Measurements from ENCODE around the gene CNOT6L.
"Not testable (repeated sequence)": the region's sequence is repeated elsewhere in the genome, so short reads cannot be mapped to it uniquely, and the experiment has no call there.

CNOT6L gene

GRCh38 chr4:77819843-77820648, 878 bp upstream of the CNOT6L start:
- DNase-seq: peak; percentile 88

- no peak for DNase-seq
These were observed 255 bp upstream of the CNOT6L start for GRCh38 chr4:77819404-77819842.

- DNase-seq: no peak
These were observed 1.0 kb downstream of the CNOT6L start for GRCh38 chr4:77818073-77818601.

- no peak for DNase-seq
These were observed 1.7 kb downstream of the CNOT6L start for GRCh38 chr4:77817304-77818072.

- no peak for DNase-seq
These were observed 2.6 kb downstream of the CNOT6L start for GRCh38 chr4:77816546-77816945.

DNA sequence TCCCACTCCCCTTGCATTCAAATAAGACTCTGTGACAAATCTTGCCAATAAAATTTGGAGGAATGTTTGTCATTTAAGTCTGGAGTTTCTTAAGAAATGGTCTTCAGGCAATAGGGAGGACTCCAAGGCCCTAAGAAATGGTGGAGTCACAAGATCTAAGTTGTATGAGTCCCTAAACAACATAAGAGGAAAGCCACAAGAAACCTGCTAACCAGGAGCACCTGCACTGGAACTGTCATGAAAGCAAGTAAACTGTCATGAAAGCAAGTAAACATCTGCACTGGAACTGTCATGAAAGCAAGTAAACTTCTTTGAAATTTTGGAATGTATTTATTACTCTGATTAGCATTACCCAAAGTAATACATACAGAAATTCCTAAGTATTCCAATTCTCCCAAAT, 3.5 kb downstream of the CNOT6L start:
- DNase-seq: no peak

GRCh38 chr4:77805840-77806239, 13.3 kb downstream of the CNOT6L start:
- no peak for DNase-seq

DNA sequence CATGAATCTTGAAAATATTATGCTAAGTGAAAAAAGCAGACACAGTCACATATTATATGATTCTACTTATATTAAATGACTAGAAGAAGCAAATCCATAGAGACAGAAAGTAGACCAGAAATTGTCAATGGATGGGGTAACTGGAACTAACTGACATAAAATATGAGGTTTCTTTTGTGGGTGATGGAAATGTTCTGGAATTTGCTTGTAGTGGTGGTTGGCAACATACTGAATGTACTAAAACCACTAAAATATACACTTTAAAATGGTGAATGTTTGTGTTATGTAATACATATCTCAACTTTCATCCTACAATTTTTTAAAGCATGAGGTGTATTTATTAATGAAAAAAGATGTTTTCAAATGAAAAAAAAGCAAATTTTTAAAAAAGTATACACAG, 14.7 kb downstream of the CNOT6L start:
- DNase-seq: no peak

- no peak for DNase-seq
These were observed 16.8 kb downstream of the CNOT6L start for GRCh38 chr4:77802402-77802801.

DNA sequence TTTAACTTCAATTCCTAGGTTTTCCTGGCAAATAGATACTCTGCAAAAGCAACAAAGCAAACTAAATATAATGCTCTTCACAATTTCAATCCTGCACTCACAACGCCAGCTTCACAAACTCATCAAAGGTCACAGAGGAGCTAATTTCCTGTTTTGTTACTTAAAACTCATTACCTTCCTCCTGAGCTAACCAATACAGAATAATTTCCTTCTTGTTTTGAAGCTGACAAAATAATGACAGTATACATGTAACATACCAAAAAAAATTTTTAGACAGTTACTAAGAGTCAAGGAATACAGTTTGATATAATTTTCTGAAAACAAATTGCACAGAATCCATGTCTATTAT, 17.9 kb downstream of the CNOT6L start:
- no peak for DNase-seq

DNA sequence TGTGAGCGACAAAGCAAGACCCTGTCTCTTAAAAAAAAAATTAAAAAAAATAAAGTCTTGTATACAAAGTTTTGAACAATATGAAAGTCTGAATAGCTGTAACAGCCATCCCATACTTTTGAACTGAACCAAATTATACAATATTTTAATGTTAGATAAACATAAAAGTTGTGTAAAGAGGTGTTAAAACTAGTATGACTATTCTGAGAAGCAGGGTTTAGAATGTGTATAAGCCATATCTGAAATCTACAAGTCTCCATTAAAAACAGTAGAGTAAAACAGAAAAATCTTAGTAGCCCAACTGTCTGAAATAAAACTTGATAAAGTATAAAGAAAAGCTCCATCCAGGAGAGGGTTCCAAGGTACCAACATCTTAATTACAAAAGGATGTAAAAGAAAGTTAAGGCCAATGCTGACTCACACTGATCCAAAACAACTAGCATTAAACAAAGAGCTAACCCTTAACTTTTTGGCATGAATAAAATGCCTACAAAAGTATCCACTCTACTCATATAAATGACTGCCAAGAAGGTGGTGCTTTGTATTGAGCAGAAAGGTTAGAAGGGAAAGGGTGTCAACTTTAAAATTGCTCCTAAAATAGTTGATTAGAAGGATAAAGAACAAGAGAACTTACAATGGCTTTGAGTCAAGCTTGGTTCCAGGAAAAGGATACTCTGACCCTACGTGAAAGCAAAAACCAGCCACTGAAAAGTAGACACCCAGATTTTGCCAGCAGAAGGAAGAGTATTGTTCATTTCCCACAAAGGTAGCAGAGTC, 18.5 kb downstream of the CNOT6L start:
- no peak for DNase-seq

- DNase-seq: no peak
These were observed 19.1 kb downstream of the CNOT6L start for GRCh38 chr4:77800077-77800476.

GRCh38 chr4:77798385-77798784, 20.8 kb downstream of the CNOT6L start:
- no peak for DNase-seq

- DNase-seq: no peak
These were observed 21.9 kb downstream of the CNOT6L start for GRCh38 chr4:77797239-77797638.

DNA sequence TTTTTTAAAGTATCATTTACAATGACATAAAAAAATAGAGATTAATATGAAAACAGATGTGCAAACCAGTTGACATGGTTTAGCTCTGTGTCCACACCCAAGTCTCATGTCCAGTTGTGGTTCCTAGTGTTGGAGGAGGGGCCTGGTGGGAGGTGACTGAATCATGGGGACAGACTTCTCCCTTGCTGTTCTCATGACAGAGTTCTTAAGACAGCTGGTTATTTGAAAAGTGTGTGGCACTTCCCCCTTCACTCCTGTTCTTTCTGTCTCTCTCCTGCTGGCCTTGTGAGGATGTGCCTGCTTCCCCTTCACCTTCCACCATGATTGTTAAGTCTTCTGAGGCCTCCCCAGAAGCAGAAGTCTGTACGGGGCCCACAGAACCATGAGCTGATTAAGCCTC, 23.8 kb downstream of the CNOT6L start:
- no peak for DNase-seq

DNA sequence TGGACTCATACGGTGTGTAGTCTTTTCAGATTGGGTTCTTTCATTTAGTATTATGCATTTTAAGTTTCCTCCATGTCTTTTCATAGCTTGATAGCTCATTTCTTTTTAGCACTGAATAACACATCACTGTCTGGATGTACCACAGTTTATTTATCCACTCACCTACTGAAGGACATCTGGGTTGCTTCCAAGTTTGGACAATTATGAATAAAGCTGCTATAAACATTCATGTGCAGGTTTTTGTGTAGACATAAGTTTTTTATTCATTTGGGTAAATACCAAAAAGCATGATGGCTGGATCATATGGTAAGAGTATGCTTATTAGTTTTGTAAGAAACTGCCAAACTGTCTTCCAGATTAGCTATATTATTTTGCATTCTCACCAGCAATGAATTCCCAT, 29.0 kb downstream of the CNOT6L start:
- DNase-seq: no peak

DNA sequence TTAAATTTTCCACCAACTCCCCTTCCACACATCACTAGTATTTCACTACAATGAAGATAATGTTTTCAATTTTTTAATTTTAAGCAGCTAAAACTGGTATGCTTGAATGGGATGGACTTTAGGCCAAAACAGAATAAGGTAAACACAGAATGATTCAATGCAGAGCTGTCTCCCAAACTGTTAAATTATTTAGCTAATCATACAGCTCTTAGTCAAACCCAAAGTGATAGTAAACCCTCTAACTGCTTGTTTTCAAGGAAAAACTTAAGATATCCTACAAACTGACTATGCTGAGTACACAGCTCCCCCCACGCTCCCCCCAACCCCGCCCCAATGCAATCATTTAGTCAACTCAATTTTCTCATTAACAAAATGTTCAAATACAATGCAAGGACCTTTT, 30.2 kb downstream of the CNOT6L start:
- DNase-seq: no peak

DNA sequence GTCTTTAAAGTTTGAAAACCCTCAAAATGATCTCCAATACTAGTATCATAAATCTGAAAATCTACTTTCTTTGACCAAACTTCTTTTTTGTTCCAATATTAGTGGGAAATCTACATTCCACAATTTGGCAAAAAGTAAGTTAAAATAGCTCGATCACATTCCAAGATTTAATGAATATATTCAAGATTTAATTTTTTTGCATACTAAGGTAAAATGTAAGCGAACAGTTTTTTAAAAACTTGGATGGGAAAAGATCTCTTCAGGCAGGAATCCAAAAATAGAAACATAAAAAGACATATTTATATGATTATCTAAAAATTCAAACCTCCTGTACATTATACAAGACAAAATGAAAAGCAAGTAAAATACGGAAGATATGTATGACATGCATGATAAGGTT, 31.2 kb downstream of the CNOT6L start:
- DNase-seq: no peak

DNA sequence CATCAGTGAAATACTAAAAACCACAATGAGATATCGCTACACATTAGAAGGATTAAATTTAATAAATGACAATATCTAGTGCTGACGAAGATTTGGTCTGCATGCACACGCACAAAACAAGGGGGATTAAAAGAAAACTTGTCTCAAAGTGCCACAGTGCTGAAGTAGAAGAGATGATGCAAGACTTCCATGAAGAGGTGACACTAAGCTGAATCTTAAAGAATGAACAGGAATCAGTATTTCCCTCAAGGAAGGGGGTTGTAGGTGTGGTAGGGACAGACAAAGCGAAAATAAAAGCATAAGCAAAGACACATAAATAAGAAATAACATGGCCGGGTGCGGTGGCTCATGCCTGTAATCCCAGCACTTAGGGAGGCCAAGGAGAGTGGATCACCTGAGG, 33.5 kb downstream of the CNOT6L start:
- no peak for DNase-seq

GRCh38 chr4:77783895-77784294, 35.3 kb downstream of the CNOT6L start:
- no peak for DNase-seq

- no peak for DNase-seq
These were observed 36.9 kb downstream of the CNOT6L start for GRCh38 chr4:77782102-77782835.

GRCh38 chr4:77780762-77781161, 38.4 kb downstream of the CNOT6L start:
- DNase-seq: not testable (repeated sequence)

All from activated CD4-positive, alpha-beta T cell treated with anti-CD3 and anti-CD28 coated beads for 1 hour (primary cell).